Measurements from ENCODE around the gene FRAT2. TPM values are rescaled to one million over a fixed set of nuclear protein-coding genes. Genes with fewer than 3 reads are reported as not detected.

FRAT2 gene
- total RNA-seq, 1 donor from 2014 or later: 7.4 TPM

DNA sequence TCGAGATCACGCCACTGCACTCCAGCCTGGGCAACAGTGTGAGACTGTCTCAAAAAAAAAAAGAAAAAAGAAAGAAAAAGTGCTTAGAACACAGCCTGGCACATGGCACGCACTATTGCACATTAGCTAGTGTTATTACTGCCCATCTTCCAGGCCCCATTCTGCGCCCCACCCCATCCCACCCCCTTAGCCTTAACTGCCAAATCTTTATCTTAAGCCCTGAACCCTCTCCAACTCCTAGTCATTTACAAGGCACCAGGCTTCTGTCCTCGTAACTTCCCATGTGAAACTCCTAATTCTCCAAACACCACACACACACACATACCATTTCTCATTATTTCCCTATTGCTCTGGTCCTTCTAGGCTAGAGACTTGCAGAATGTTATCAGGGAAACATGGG, 4.8 kb downstream of the FRAT2 start:
- peaks cover 20% of the 10 kb centered on the region for H3K4me1 Mint-ChIP-seq (ENCODE audit: low read depth, unreplicated experiment)
- DNase-seq (ENCODE audit: low read depth) (no peak), FAIRE-seq (no peak)
- H3K27me3 Mint-ChIP-seq (ENCODE audit: low read depth, unreplicated experiment): no peaks in the 10 kb centered on the region
- H3K4me2 ChIP-seq (ENCODE audit: low read length): no peak overlapping the region
- H3K9me3 Mint-ChIP-seq (ENCODE audit: unreplicated experiment): peaks cover 2% of the 10 kb centered on the region
- TF ChIP-seq EZH2 (IDR thresholded peaks at IDR 0.05; ENCODE audit: insufficient read depth, low read length): no peak
- TF ChIP-seq, protein P1, sequence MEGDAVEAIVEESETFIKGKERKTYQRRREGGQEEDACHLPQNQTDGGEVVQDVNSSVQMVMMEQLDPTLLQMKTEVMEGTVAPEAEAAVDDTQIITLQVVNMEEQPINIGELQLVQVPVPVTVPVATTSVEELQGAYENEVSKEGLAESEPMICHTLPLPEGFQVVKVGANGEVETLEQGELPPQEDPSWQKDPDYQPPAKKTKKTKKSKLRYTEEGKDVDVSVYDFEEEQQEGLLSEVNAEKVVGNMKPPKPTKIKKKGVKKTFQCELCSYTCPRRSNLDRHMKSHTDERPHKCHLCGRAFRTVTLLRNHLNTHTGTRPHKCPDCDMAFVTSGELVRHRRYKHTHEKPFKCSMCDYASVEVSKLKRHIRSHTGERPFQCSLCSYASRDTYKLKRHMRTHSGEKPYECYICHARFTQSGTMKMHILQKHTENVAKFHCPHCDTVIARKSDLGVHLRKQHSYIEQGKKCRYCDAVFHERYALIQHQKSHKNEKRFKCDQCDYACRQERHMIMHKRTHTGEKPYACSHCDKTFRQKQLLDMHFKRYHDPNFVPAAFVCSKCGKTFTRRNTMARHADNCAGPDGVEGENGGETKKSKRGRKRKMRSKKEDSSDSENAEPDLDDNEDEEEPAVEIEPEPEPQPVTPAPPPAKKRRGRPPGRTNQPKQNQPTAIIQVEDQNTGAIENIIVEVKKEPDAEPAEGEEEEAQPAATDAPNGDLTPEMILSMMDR (IDR thresholded peaks at IDR 0.05; ENCODE audit: insufficient read depth, low read depth, low read length): no peak
- peaks cover 2% of the 10 kb centered on the region for H3K27me3 ChIP-seq (ENCODE audit: insufficient read depth, low read length)
- H3K4me3 Mint-ChIP-seq (ENCODE audit: unreplicated experiment): no peak overlapping the region
- H2AFZ ChIP-seq (ENCODE audit: low read depth, low read length): no peak overlapping the region
- no peaks in the 10 kb centered on the region for H3K9me3 ChIP-seq (ENCODE audit: insufficient read depth, low read depth, low read length)
- H3K36me3 ChIP-seq (ENCODE audit: insufficient read depth, low read length): no peaks in the 10 kb centered on the region
- H3K4me1 ChIP-seq (ENCODE audit: insufficient read depth, low read length): peaks cover 11% of the 10 kb centered on the region
- H3K4me3 ChIP-seq (ENCODE audit: insufficient read depth, low read depth, low read length): no peak overlapping the region
- H3K36me3 Mint-ChIP-seq (ENCODE audit: low read depth, unreplicated experiment): peaks cover 9% of the 10 kb centered on the region
- H4K20me1 ChIP-seq (ENCODE audit: insufficient read depth, low read length): peaks cover 7% of the 10 kb centered on the region
- no peak overlapping the region for H3K27ac Mint-ChIP-seq (ENCODE audit: unreplicated experiment)
- H3K9ac ChIP-seq (ENCODE audit: low read length): no peak overlapping the region
- peaks cover 7% of the 10 kb centered on the region for H3K79me2 ChIP-seq (ENCODE audit: insufficient read depth, low read length)
- no peak overlapping the region for H3K27ac ChIP-seq (ENCODE audit: low read depth, low read length)

DNA sequence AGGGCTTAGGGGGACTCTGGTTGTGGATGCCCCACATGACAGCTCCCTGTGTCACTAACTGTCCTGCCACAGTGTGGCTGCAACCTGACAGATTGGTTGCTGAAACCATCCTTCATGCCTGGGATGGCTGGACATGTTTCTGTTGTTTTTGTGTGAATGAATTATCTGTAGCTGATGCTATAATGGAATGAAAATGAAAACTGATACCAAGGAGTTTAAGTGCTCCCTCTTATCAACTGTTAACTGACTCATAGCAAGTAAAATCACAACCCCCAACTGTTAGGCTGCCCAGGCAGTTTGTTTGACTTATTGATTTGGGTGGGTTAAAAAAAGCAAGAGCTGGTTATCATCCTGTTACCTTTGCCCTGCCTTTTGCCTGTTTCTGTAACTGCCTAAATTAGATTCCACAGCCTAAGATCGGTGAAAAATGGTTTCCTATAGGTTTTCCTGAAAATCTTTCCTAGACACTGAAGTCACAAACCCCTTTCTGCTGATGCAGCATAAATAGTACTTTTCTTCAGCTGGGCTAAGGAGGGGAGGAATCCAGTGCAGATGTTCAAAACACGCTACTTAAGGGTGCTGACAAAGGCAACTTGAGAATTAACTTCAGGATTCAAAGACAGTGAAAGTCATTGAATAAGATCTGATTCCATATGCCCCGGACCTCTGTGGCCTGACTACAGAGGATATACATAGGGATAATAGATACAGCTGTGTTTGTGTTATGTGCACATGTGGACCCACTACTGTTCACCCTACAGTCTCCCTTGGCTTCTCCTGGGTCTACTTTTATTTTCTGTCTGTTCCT, 5.7 kb downstream of the FRAT2 start:
- DNase-seq (ENCODE audit: low read depth) (no peak), FAIRE-seq (no peak)
- Histone ChIP-seq H3K27me3 (ENCODE audit: insufficient read depth, low read length) (peaks cover 2% of the 10 kb centered on the region), H4K20me1 (ENCODE audit: insufficient read depth, low read length) (peaks cover 7% of the 10 kb centered on the region), H3K4me3 (ENCODE audit: insufficient read depth, low read depth, low read length) (no peak overlapping the region), H3K9ac (ENCODE audit: low read length) (no peak overlapping the region), H3K79me2 (ENCODE audit: insufficient read depth, low read length) (peaks cover 7% of the 10 kb centered on the region), H3K4me2 (ENCODE audit: low read length) (no peak overlapping the region), H3K9me3 (ENCODE audit: insufficient read depth, low read depth, low read length) (no peaks in the 10 kb centered on the region), H3K27ac (ENCODE audit: low read depth, low read length) (no peak overlapping the region), H3K36me3 (ENCODE audit: insufficient read depth, low read length) (no peaks in the 10 kb centered on the region), H3K4me1 (ENCODE audit: insufficient read depth, low read length) (peaks cover 11% of the 10 kb centered on the region), H2AFZ (ENCODE audit: low read depth, low read length) (no peak overlapping the region)
- H3K4me3 Mint-ChIP-seq (ENCODE audit: unreplicated experiment): no peak overlapping the region
- peaks cover 9% of the 10 kb centered on the region for H3K36me3 Mint-ChIP-seq (ENCODE audit: low read depth, unreplicated experiment)
- peaks cover 20% of the 10 kb centered on the region for H3K4me1 Mint-ChIP-seq (ENCODE audit: low read depth, unreplicated experiment)
- H3K27me3 Mint-ChIP-seq (ENCODE audit: low read depth, unreplicated experiment): no peaks in the 10 kb centered on the region
- H3K27ac Mint-ChIP-seq (ENCODE audit: unreplicated experiment): no peak overlapping the region
- peaks cover 2% of the 10 kb centered on the region for H3K9me3 Mint-ChIP-seq (ENCODE audit: unreplicated experiment)
- no peak for TF ChIP-seq EZH2 (IDR thresholded peaks at IDR 0.05; ENCODE audit: insufficient read depth, low read length)
- TF ChIP-seq, protein P1 (IDR thresholded peaks at IDR 0.05; ENCODE audit: insufficient read depth, low read depth, low read length): no peak
